NCI-H1930 (cell line): ENCODE data around the gene TPT1.
A peak's percentile ranks its signal among the peaks of the same experiment; 100 is the strongest.
"Not testable (repeated sequence)": the region's sequence is repeated elsewhere in the genome, so short reads cannot be mapped to it uniquely, and the experiment has no call there.

Experiments
- DNase-seq, 2 experiments: peaks; one replicate each; lab custom pipeline; 2025; lab: John Stamatoyannopoulos, UW

Gene TPT1

DNA sequence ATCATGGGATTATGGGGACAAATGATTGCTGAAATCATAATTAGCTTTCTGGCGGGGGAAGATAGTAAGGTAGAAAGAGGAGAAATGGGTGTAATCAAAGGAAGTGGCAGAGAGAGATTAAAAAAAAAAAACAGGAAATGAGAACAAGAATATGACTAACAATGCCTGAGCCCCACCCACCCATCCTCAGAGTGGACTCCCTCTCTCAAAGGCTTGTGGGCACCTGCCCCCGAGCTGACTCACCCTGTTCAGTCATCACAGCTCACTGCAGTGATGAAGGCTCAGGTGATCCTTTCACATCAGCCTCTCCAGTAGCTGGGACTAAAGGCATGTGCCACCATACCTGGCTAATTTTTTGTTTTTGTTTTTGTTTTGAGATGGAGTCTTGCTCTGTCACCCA is 26.4 kb upstream of the TPT1 start:
- no peak for DNase-seq

DNA sequence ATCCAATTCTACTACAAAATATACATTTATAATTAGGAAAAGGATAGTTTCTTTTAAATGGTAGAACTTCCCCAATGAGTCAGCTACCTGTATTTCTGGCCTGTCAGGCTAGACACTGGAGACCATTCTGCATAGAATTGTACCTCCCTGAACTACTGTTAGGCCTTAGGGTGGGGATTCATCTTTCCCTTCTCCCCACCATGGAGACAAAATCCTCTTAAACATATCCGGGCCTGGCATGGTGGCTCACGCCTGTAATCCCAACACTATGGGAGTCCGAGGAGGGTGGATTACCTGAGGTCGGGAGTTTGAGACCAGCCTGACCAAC is 24.5 kb upstream of the TPT1 start:
- no peak for DNase-seq

DNA sequence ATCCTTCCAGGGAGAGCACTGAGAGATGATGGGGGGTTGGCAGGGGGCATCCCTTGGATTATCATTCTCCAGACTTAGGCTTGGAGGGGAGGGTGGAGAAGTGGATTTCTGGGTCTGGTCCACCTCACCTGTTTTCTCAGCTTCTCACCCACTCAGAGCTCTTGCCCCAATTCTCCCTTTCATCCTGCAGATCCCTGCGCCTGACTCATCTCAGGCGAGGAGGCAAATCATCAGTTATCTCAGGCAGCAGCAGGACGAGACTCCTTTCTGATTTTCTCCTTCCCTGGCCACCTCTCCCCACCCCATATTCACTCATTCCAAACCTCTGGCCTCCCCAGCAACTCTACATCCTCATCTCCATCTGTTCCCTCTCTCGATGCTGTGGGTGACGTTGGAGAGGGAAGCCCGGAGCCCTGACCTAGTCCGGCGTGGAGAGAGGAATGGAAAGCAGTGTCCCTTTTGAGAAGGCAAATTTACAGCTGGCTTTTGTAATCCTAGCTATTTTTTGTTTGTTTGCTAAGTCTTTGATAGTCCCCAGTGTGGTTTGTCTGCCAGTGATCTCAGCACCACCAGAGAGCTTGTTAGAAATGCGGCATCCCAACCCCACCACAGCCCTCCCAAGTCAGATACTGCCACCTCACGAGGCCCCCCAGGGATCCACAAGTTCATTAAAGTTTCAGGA is 24.0 kb upstream of the TPT1 start:
- no peak for DNase-seq

DNA sequence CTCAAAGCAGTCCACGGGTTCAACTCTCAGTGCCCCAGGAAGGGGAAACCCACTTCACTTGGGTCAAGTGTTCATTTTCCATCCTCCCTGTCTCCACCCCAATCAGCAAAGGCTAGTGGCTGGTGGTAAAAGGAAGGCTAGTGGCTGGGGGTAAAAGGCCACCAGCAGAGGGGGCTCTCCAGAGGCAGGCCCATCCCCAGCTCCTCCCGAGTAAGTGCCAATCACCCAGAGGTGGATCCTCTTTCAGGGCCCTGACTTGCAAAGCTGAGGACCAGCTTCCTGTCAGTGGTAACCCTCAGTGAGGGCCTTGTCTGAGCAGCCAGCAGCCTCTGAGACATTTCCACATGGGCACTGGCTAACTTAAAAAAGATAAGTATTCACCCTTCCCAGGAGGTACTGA is 22.0 kb upstream of the TPT1 start:
- no peak for DNase-seq

DNA sequence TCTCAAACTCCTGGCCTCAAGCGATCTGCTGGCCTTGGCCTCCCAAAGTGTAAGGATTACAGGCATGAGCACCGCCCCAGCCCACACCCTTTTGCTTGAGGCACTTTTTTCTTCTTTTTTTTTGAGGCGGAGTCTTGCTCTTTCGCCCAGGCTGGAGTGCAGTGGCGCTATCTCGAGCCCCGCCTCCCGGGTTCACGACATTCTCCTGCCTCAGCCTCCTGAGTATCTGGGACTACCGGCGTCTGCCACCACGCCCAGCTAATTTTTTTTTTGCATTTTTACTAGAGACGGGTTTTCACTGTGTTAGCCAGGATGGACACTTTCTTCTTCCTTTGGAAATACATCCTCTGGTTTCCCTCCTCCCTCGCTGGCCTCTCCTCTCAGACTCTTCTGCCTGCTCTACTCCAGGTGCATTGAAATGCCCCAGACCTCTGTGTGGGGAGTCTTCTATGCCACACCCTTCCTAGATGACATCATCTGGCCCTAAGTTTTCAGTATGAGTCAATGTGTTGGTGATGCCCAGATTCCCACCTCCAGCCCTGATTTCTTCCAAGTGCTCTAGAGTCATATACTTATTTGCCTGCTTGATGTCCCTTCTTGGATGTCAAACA is 20.7 kb upstream of the TPT1 start:
- DNase-seq = no peak

DNA sequence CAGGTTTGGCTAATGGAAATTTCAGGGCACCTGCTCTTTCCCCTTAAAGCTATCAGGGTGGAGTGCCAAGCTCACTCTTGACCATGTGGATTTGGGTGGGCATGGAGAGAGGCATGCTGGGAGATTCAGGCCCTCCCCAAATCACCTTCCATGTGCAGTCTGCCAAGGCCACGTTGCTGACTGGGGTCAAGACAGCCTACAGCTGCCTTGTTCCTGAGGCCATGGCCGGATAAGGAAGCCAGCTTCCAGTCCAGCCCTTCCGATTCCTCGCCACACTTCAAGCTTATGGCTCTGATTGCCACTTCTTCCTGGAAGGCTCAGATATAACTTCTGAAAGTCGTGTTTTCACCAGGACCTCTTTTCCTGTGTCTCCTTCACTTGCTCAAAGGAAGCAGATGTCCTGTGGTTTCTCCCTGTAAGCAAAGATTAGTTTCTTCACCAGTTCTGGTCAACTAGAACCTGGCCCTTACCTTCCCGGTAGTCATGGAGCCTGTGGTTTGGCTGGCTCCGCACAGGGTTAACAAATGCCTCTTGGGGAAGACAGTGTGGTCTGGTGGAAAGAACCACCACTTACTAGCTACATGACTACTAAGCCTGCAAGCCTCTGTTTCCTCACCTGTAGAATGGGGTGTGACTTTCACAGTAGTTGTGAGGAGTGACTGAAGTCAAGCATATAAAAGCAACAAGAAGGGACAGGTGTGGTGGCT is 16.1 kb upstream of the TPT1 start:
- DNase-seq = no peak

DNA sequence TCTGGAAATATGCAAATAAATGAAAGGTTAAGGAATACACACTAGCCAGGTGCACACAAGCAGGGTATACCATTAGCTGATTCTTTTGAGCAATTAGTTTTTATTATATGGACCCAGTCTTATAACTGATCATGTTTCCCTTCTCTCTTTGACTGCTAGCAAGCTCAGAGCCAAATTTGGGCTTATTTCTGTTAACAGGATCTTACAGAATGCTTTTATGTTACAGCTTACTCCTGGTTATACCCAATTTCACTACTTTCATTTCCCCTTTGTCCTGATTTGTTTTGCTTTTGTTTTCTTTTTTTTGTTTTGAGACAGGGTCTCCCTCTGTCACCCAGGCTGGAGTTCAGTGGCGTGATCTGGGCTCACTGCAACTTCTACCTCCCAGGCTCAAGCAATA is 12.9 kb upstream of the TPT1 start:
- DNase-seq = no peak

DNA sequence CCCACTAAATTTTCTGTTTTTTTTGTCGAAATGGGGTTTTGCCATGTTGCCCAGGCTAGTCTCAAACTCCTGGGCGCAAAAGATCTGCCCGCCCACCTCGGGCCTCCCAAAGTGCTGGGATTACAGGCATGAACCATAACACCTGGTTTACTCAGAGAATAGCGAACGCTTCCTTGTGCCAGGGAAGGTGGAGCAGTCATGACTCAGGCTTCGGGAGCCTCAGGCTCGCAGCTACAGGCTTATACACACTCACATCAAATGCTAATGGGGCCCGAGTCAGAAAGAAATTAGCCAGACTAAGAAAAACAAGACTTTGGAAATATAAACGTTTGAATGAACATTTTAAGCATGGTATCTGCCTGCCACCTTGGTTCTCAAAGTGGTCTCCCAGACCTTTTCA is 11.0 kb upstream of the TPT1 start:
- DNase-seq = no peak

DNA sequence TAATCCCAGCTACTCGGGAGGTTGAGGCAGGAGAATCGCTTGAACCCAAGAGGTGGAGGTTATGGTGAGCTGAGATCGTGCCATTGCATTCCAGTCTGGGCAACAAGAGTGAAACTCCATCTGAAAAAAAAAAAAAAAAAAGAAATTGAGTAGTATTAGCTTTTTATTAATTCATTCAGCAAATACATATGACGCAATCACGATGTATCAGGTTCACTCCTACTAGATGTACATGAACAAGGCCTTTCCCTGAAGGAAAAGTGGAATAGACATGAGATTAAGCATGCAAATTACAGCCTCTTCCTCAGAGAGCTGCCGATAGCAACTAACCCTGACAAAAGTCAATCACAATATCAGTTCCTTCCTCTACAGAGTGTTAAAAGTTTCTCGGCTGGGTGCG is 9.2 kb upstream of the TPT1 start:
- no peak for DNase-seq

DNA sequence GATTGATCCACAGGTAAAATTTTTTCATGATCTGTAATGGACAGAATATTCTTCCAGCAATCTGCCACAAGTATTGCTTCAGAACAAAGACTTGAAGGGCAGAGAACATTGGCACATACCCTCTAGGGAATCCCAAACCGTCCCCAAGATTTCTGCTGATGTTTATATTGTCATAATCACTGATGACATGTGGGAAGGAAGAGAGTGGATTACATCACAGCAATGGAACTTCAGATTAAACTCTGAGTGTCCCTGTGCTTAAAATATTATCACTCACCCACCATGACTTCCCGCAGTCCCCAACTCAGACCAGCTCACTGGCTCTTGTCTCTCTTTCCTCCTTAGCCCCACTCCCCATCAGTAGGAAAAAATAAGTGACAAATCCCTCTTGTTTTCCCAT is 8.5 kb upstream of the TPT1 start:
- no peak for DNase-seq

DNA sequence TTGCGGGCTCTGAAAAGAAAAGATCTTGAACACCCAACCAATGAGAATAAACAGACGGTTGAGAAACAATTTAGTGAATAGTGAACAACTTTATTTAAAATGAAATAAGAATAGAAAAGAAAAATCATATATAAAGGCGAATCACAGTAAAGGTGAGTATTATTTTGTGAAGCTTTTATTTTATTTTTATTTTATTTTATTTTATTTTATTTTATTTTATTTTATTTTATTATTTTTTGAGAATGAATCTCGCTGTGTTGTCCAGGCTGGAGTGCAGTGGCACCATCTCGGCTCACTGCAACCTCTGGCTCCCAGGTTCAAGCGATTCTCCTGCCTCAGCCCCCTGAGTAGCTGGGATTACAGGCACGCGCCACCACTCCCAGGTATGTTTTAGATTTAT is 3.1 kb upstream of the TPT1 start:
- DNase-seq = not testable (repeated sequence)

DNA sequence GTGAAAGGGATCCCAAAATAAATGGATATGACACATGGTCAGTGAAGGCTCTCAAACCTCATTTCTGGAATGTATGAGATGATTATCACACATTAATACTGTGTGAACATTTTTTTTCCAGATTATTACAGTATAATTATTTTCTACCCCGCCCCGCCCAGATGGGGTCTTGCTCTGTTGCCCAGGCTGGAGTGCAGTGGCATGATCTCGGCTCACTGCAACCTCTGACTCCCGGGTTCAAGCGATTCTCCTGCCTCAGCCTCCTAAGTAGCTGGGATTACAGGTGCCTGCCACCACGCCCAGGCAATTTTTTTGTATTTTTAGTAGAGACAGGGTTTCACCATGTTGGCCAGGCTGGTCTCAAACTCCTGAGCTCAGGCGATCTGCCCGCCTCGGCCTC is 2.1 kb upstream of the TPT1 start:
- DNase-seq = not testable (repeated sequence)

DNA sequence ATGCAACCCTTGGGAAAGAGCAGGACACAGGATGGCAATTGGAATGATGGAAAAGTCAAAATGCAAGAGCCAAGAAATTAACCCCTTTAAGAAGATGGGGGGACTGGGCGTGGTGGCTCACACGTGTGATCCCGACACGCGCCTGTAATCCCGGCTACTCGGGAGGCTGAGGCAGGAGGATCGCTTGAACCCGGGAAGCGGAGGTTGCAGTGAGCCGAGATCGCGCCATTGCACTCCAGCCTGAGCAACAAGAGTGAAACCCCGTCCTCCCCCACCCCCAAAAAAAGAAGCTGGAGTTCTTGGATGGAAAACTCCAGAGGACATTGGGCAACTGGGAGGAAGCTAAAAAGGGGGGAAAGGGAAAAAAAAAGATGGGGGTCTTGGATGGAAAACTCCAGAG is 1.7 kb upstream of the TPT1 start:
- DNase-seq = not testable (repeated sequence)

DNA sequence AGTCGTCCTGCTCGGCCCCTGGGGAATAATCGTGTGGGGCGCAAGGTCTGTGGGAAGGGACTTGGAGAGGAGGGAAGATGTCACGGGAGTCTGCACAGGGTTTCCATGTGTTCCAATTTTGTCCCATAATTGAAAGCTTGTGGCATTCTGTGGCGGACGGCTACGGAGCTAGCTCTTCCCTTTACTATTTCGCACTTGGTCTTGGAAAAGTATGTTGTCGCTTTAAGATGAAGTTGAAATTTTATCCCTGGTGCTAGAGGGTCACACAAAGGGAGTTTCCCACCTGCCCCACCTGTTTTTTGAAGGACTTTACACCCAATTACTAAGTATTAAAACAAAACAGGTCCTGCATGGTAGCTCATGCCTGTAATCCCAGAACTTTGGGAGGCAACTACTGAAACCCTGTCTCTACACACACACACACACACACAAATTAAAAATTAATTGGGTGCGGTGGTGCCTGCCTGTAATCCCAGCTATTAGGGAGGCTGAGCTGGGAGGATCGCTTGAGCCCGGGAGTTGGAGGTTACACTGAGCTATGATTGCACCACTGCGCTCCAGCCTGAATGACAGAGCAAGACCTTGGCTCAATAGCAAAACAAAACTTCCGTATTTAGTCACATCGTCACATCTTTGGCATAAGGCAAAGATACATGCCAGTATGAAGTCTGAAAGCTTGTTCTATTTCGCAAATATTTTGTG is 967 bp upstream of the TPT1 start:
- DNase-seq = no peak

DNA sequence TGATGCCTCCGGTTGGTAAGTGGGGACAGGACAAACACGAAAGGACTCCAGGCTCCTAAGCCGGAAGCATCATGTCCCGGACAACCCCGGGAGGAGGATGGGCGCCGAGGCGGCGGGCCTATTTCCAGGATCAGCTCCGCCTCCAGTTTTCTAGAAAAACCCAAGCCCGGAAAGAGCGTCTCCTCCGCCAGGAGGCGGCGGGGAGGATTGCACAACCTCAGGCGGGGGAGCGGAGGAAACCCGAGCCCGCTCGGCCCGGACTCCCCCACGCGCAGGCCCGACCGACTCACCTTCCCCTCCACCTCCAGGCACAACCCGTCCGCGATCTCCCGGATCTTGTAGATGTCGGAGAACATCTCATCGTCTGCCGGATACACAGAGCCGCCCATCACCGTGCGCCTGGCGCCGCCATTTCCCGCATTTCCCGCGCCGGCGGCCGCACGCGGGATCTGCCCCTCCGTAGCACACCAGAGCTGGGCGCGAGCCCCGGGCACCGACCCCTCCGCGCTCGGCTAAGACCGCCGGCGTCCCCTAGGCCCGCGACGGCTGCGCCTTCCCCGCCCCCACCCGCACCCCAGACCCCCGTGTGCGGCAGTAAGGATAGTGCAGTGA is 455 bp downstream of the TPT1 start:
- DNase-seq = peak; percentile 79 to 82

DNA sequence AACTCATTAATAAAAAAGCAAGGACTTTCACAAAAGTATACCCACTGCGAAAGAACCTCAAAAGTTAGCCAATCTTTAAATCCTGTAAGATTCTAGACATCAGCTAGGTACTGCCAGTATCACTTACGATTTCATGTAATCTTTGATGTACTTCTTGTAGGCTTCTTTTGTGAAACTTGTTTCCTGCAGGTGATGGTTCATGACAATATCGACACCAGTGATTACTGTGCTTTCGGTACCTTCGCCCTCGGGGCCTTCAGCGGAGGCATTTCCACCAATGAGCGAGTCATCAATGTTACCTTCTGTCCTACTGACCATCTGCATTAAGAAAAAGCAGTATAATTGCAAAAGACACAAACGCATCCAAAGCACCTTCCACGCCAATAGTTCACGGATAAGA is 1.1 kb downstream of the TPT1 start:
- no peak for DNase-seq

DNA sequence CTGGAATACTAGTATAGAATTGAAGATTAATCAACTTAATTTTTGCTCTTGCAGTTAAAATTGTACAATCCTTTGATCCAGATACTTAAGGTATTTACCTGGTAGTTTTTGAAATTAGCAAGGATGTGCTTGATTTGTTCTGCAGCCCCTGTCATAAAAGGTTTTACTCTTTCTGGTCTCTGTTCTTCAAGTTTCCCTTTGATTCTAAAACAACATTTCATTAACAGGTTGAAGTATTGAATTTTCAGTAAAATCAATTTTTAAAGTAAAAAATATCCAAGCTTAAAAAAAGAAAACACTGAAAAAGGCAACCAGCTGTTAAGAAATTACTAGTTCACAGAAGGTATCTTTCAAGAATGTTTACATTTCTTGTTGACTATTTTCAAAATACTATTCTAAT is 1.6 kb downstream of the TPT1 start:
- no peak for DNase-seq

DNA sequence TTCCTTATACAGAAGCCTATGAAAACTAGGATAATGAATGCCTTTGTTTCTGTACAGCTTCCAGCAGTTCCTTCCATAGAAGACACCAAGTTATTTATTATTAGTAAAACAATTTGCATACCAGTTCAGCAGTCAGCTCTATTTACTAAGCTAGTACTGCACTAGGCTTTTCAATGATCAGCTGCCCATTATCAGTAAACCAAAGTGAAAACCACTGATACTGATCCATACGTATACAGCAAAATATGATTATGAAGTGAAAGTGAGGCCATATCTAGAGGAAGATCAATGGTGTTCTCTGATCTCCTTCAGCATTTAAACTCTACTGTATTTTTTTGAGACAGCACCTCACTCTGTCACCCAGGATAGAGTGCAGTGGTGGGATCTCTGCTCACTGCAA is 3.2 kb downstream of the TPT1 start:
- no peak for DNase-seq

DNA sequence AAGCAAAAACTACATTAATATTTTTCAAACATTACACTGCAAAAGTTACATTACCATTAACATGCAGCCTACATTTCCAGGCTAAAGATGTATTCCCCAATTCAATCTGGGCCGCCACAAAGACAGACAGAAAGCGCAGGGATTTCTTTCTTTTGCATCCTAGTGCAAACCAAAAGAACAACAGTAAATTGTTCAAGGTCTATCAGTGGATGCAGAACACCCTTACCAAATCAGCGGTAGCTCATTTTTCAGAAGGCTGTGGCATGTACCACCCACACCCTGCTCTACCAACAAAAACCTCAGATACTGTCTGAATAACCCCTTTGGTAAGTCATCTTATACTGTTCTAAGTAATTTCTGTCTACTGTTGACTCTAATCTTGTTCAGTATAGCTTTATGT is 3.6 kb downstream of the TPT1 start:
- no peak for DNase-seq

DNA sequence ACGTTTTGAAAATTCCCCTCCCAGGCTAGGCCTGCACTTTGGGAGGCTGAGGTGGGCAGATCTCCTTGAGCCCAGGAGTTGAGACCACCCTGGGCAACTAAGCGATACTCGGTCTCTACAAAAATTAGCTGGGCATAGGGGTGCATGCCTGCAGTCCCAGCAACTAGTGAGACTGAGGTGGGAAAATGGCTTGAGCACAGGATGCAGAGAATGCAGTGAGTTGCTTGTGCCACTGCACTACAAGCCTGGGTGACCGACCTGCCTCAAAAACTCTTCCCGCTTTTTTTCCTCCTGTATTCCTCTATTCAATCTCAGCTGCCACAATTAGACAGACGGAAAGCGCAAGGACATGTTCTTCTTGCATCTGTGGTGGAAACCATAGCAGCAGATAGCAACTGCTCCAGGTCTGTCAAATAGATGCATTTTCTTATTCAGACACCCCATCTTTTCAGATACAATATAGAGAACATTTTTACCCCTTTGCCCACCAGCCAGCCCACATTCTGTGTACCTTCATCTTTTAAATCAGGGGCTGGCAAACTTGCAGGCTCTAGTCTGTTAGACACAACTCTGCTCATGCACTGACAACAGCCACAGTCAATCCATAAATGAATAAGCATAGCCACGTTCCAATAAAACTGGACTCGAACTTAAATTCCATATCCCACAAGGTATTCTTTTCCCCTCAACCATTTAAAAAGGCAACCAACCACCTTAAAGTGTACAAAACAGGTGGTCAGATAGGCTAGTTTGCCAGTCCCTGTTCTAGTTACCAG is 4.8 kb downstream of the TPT1 start:
- DNase-seq = no peak

DNA sequence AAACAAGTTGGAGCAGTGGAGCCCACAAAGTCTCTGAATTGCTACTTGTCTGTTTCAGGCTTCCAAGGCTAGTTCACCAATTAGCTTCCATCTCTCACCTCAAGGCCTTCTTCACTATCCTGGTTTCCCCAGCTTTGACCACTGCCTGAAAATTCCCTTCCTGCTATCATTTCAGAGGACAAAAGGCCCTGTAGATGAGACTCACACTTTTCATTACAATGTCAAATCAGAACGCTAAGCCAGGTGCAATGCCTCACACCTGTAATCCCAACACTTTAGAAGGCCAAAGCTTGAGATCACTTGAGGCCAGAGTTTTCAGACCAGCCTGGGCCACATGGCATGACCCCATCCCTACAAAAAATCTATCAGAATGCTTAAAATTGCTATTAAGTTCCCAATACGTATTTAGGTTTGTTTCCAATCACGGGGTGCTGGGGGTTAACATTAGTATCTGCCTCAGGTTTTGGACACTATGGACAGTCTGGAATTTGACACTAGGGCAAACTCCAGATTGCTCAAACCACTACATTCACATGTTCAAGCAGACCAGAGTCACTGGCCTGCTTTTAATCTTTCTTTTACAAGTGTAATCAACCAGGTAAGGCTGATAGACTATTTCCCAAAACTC is 5.5 kb downstream of the TPT1 start:
- DNase-seq = no peak
